HepG2 (cell line): ENCODE results near the gene SLC16A3. TPM values are rescaled to one million over a fixed set of nuclear protein-coding genes. Genes with fewer than 3 reads are reported as not detected.

Experiments
- CCAR2 ChIP-seq: fragments of 200-400 bp; formaldehyde crosslinking; optimal IDR thresholded peaks from 2 replicates; pipeline ENCODE3; 2018; ENCODE audit warnings: low read depth, mild to moderate bottlenecking, low read length, moderate library complexity
- FIP1L1 ChIP-seq: fragments of 200-400 bp; formaldehyde crosslinking; IDR thresholded peaks from 2 replicates; pipeline ENCODE4 v1.6.1; 2018; ENCODE audit warnings: low read depth, mild to moderate bottlenecking, low read length, moderate library complexity, borderline replicate concordance; ENCODE audit not compliant: insufficient read depth
- GPN1 ChIP-seq: sonication (generic); formaldehyde crosslinking; IDR thresholded peaks from 2 replicates; pipeline ENCODE4 v1.5.1; 2020; ENCODE audit warnings: missing genetic modification reagents, borderline replicate concordance
- KDM2A ChIP-seq: sonication (generic); formaldehyde crosslinking; IDR thresholded peaks from 2 replicates; pipeline ENCODE4 v1.4.0; 2020; ENCODE audit warnings: low read depth, missing genetic modification reagents, borderline replicate concordance
- MEIS1 ChIP-seq: sonication (generic); formaldehyde crosslinking; IDR thresholded peaks from 2 replicates; pipeline ENCODE4 v1.9.0; 2021; ENCODE audit warnings: mild to moderate bottlenecking, missing genetic modification reagents, moderate library complexity, borderline replicate concordance
- RARA ChIP-seq: IDR thresholded peaks from 2 replicates; pipeline ENCODE4 v1.6.1; 2016; ENCODE audit warnings: missing genetic modification reagents, missing compliant biosample characterization
- SMC3 ChIP-seq: IDR thresholded peaks from 2 replicates; pipeline ENCODE4 v1.6.1; 2011; ENCODE audit warnings: low read length, improper control_type of control experiment
- STAT5B ChIP-seq: sonication (generic); formaldehyde crosslinking; IDR thresholded peaks from 2 replicates; pipeline ENCODE4 v1.4.0; 2020; ENCODE audit warnings: missing genetic modification reagents
- U2AF1 ChIP-seq: fragments of 200-400 bp; formaldehyde crosslinking; optimal IDR thresholded peaks from 2 replicates; pipeline ENCODE3; 2017; ENCODE audit warnings: mild to moderate bottlenecking, low read depth, low read length
- YY1 ChIP-seq: IDR thresholded peaks from 2 replicates; pipeline ENCODE4 v1.6.1; 2011; ENCODE audit warnings: low read length, low read depth, moderate library complexity, mild to moderate bottlenecking; ENCODE audit not compliant: insufficient read depth, insufficient replicate concordance
- ZNF230 ChIP-seq: sonication (generic); formaldehyde crosslinking; IDR thresholded peaks from 2 replicates; pipeline ENCODE4 v1.4.0; 2020; ENCODE audit warnings: mild to moderate bottlenecking, missing genetic modification reagents
- ZNF335 ChIP-seq: sonication (generic); formaldehyde crosslinking; IDR thresholded peaks from 2 replicates; pipeline ENCODE4 v1.4.0; 2020; ENCODE audit warnings: missing genetic modification reagents
- ZNF350 ChIP-seq: sonication (generic); formaldehyde crosslinking; IDR thresholded peaks from 2 replicates; pipeline ENCODE4 v1.4.0; 2020; ENCODE audit warnings: mild to moderate bottlenecking, low read depth, missing genetic modification reagents, borderline replicate concordance
- ZNF574 ChIP-seq: sonication (generic); formaldehyde crosslinking; IDR thresholded peaks from 2 replicates; pipeline ENCODE4 v1.4.0; 2020; ENCODE audit warnings: missing genetic modification reagents
- ZNF639 ChIP-seq: conservative IDR thresholded peaks from 2 replicates; pipeline ENCODE4 v1.6.1; 2018; ENCODE audit warnings: missing genetic modification reagents
- ZNF672 ChIP-seq: sonication (generic); formaldehyde crosslinking; IDR thresholded peaks from 2 replicates; pipeline ENCODE4 v1.8.1; 2022; ENCODE audit warnings: missing genetic modification reagents
- ZNF761 ChIP-seq: sonication (generic); formaldehyde crosslinking; conservative IDR thresholded peaks from 2 replicates; pipeline ENCODE4 v1.4.0; 2020; ENCODE audit warnings: mild to moderate bottlenecking, missing genetic modification reagents
- ZSCAN9 ChIP-seq: IDR thresholded peaks from 2 replicates; pipeline ENCODE4 v1.6.1; 2016; ENCODE audit warnings: borderline replicate concordance
- polyA plus RNA-seq, 8 experiments: library from polyadenylated mRNA; depleted of rRNA in 3 of 8; stranded (reverse) in 7 of 8; unstranded in 1 of 8; fragments of >200 nt; fragmentation: Illumina TruSeq in 4 of 8; extraction: Trizol in 4 of 8; gene quantifications; 2 replicates each; pipeline versions ENCODE4 v1.2.1 to v1.2.3, GENCODE V29; 2011 to 2016; ENCODE audit warnings: low read depth in 4 of 8, missing spikeins in 1 of 8, mixed read lengths in 1 of 8; ENCODE audit not compliant: insufficient read depth in 1 of 8
- total RNA-seq, 5 experiments: library from RNA; depleted of rRNA; stranded (reverse); fragments of >200 nt; fragmentation: Illumina TruSeq; extraction: Trizol; gene quantifications; 2 replicates each; pipeline ENCODE4 v1.2.3, GENCODE V29; 2016; ENCODE audit warnings: low read depth in 1 of 5
- TF ChIP-seq, protein P1 (sequence below): sonication (generic); formaldehyde crosslinking; IDR thresholded peaks from 2 replicates; pipeline ENCODE4 v1.4.0; 2020; ENCODE audit warnings: missing genetic modification reagents
- TF ChIP-seq, protein P2 (sequence below): sonication (generic); formaldehyde crosslinking; IDR thresholded peaks from 2 replicates; pipeline ENCODE4 v1.8.1; 2023; ENCODE audit warnings: mild to moderate bottlenecking, missing genetic modification reagents, borderline replicate concordance
- TF ChIP-seq, protein P3 (sequence below): sonication (generic); formaldehyde crosslinking; IDR thresholded peaks from 2 replicates; pipeline ENCODE4 v1.5.0; 2020; ENCODE audit warnings: mild to moderate bottlenecking, missing genetic modification reagents
- TF ChIP-seq, protein P4 (sequence below): IDR thresholded peaks from 2 replicates; pipeline ENCODE4 v1.6.1; 2016; ENCODE audit warnings: mild to moderate bottlenecking, missing biosample characterization, missing genetic modification reagents

The SLC16A3 gene
- total and polyA plus RNA-seq, 2 of the 13 experiments (the other 11 are each of a cell fraction or from before 2014, with no cell fraction given) = 242 to 349 TPM

DNA sequence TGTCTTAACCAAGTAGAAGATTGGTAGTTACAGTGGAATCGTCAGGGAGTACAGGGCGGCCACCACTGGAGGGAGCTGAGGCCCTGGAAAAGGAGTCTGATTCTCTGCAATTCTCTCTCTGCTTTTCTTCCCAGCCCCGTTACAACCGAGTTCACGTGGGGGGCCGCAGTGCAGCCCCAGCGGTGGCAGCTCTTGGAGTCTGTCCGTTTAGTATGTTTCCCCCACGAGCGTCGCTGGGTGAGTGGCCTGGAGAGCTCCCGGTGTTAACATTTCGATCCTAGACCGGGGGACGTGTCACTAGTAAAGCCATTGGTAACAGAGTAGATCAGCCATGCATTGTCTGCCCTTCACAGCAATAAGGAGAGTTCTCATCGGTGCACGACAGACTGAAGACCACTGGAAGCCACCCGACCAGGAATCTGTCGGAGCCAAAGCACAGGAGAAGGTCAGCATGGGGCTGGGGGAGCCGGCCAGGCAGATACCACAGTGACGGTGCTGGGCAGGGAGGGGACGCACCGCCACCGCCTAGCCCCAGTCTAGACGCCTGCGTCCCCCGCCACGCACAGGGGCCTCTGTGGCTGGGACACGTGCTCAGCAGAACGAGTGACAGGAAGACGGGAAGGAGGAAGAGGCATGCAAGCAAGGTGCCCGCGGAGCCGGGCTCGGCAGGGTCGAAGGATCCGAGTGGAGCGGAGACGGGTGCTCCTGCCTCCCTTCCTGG is 15.7 kb downstream of the SLC16A3 start (continued):
- TF ChIP-seq MEIS1 (CRISPR knock-in tag) (no peak), ZNF574 (CRISPR knock-in tag) (peak; percentile 30; the same call in 1 of the 2 replicates), ZNF230 (CRISPR knock-in tag) (0 out of 2 replicates have a peak, but pooled peaks have one; percentile 26), ZNF350 (peak; percentile 9; the same call in 1 of the 2 replicates), FIP1L1 (0 out of 2 replicates have a peak, but pooled peaks have one; percentile 87), SMC3 (peak; percentile 43; the same call in 1 of the 2 replicates), STAT5B (no peak), ZNF335 (CRISPR knock-in tag) (0 out of 2 replicates have a peak, but pooled peaks have one; percentile 14), YY1 (peak; percentile 33), ZNF639 (CRISPR knock-in tag) (no peak), GPN1 (CRISPR knock-in tag) (no peak), ZSCAN9 (no peak), U2AF1 (peak; percentile 57), ZNF761 (CRISPR knock-in tag) (no peak), CCAR2 (peak; percentile 15), RARA (0 out of 2 replicates have a peak, but pooled peaks have one; percentile 4), ZNF672 (CRISPR knock-in tag) (0 out of 2 replicates have a peak, but pooled peaks have one; percentile 35), KDM2A (CRISPR knock-in tag) (peak; percentile 49; the same call in 1 of the 2 replicates)
- TF ChIP-seq, protein P1, sequence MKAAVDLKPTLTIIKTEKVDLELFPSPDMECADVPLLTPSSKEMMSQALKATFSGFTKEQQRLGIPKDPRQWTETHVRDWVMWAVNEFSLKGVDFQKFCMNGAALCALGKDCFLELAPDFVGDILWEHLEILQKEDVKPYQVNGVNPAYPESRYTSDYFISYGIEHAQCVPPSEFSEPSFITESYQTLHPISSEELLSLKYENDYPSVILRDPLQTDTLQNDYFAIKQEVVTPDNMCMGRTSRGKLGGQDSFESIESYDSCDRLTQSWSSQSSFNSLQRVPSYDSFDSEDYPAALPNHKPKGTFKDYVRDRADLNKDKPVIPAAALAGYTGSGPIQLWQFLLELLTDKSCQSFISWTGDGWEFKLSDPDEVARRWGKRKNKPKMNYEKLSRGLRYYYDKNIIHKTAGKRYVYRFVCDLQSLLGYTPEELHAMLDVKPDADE (CRISPR knock-in tag) = 0 out of 2 replicates have a peak, but pooled peaks have one; percentile 0
- TF ChIP-seq, protein P2, sequence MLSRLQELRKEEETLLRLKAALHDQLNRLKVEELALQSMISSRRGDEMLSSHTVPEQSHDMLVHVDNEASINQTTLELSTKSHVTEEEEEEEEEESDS (CRISPR knock-in tag) = no peak
- TF ChIP-seq, protein P3, sequence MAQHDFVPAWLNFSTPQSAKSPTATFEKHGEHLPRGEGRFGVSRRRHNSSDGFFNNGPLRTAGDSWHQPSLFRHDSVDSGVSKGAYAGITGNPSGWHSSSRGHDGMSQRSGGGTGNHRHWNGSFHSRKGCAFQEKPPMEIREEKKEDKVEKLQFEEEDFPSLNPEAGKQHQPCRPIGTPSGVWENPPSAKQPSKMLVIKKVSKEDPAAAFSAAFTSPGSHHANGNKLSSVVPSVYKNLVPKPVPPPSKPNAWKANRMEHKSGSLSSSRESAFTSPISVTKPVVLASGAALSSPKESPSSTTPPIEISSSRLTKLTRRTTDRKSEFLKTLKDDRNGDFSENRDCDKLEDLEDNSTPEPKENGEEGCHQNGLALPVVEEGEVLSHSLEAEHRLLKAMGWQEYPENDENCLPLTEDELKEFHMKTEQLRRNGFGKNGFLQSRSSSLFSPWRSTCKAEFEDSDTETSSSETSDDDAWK = no peak
- TF ChIP-seq, protein P4, sequence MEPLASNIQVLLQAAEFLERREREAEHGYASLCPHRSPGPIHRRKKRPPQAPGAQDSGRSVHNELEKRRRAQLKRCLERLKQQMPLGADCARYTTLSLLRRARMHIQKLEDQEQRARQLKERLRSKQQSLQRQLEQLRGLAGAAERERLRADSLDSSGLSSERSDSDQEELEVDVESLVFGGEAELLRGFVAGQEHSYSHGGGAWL = 0 out of 2 replicates have a peak, but pooled peaks have one; percentile 2
